ENCODE measurements around the gene TUBGCP5. TPM values are rescaled to one million over a fixed set of nuclear protein-coding genes. Genes with fewer than 3 reads are reported as not detected.

TUBGCP5 gene
- total and polyA plus RNA-seq, 2 donors: 9.3 to 19.7 TPM

DNA sequence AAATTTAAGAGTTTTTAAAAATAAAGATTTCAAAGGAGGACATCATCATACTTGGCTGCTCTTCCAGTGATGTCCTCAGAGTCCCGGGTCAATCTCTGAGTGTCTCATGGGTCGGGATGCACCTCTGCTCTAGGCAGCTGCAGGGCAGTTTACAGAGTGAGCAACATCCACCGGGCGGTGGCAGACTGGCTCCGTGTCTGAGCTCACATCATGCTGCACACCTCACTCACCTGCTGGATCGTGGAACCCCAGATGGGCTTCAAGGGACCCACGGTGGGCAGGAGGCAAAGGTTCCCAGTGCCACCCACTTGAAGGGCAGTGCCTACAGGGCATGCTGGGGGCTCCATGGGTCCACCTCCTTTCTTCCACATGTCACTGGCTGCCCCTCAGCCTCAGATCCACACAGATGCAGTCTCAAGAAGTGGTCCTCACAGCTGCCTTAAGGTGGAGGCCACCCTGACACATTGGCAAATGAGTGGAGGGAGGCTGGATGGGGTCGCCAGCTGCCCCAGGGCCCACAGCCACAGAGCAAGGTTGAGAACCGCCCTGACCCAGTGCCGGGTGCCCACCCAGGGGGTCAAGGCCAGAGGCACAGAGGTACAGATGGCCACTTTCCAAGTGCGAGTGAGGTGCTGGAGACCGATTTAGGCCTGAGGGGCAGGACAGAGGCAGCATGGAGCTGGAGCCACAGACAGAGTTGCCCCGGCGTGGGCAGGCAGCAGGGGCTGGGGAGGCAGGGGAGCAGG lies 84.4 kb downstream of the TUBGCP5 start:
- Histone ChIP-seq H3K9me3 (ENCODE audit: control insufficient read depth in 2 of 2, insufficient read depth in 1 of 2, low read length in 1 of 2) (no peaks in the 10 kb centered on the region), H3K4me3 (ENCODE audit: low read length in 2 of 2) (no peak overlapping the region), H3K4me1 (ENCODE audit: control insufficient read depth in 2 of 2, insufficient read depth in 2 of 2, low read length in 2 of 2) (no peaks in the 10 kb centered on the region), H3K36me3 (ENCODE audit: control insufficient read depth in 2 of 2, insufficient read depth in 2 of 2, low read length in 1 of 2) (no peaks in the 10 kb centered on the region), H3K27me3 (ENCODE audit: control insufficient read depth in 2 of 2, insufficient read depth in 1 of 2, low read length in 1 of 2) (no peaks in the 10 kb centered on the region), H3K27ac (ENCODE audit: low read depth in 1 of 2, low read length in 1 of 2) (no peak overlapping the region)
- WGBS: 96% methylated on average over 14 of the region's 14 CpGs
- DNase-seq (ENCODE audit: low read depth in 6 of 9, low spot score in 9 of 9): no peak

DNA sequence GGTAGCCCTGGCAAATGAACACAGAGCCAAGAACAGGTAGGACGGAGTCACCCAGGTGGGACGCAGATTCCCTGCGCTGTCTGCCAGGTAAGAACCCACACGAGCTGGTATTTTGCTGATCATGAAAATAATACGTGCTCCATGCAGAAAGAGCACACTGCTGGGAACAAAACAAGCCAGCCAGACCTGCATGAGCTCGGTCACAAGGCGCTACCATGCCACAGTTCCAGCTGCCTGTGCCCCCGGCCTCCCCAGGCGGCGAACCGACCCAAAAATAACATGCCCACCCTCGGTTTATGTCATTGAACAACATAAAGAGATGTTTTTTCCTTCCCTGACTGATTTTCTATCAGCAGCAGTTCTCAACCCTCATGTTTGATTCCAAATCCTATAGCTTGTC lies 85.0 kb downstream of the TUBGCP5 start:
- H3K27ac ChIP-seq (ENCODE audit: low read depth in 1 of 2, low read length in 1 of 2): no peak overlapping the region
- H3K9me3 ChIP-seq (ENCODE audit: control insufficient read depth in 2 of 2, insufficient read depth in 1 of 2, low read length in 1 of 2): no peaks in the 10 kb centered on the region
- WGBS: 95% methylated on average over 12 of the region's 12 CpGs
- no peak overlapping the region for H3K4me3 ChIP-seq (ENCODE audit: low read length in 2 of 2)
- H3K4me1 ChIP-seq (ENCODE audit: control insufficient read depth in 2 of 2, insufficient read depth in 2 of 2, low read length in 2 of 2): peaks cover 0 to under 1% of the 10 kb centered on the region in 2 donors
- H3K36me3 ChIP-seq (ENCODE audit: control insufficient read depth in 2 of 2, insufficient read depth in 2 of 2, low read length in 1 of 2): no peaks in the 10 kb centered on the region
- no peak for DNase-seq (ENCODE audit: low read depth in 6 of 9, low spot score in 9 of 9)
- no peaks in the 10 kb centered on the region for H3K27me3 ChIP-seq (ENCODE audit: control insufficient read depth in 2 of 2, insufficient read depth in 1 of 2, low read length in 1 of 2)

DNA sequence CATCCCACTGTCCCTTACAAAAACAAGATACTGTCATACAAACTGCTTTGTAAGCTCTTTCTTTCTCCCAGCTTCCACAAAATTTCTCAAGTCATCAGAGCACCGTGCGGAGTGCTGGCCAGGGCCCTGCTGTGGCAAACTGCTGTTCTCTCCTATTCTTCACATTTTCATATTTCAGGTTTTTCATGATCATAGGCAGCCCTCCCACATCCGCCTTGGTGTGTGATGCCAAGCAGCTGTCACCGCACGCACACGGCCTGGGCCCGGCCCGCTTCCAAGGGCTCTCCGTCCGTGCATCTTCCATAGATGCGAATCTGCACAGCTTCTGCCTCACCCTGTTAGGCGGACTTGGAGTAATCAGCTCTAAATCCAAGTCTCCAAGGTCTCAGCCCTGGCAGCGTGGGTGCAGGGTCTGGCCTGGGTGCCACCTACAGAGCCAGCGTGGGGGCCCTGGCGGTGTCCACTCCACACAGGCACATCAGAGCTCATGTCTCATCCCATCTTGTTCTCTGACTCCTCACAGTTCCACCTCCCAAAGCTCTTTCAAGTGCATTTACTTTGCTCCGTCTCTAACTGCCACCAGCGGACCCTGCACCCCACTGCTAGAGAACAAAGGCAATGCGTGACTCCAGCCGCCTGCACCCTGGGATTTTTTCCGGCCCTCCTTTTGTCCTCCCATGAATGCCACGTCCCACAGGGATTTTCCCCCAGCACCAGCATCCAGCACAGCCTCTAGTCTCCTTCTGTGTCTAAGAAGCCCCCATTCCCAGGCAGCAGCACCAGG lies 86.4 kb downstream of the TUBGCP5 start:
- DNase-seq (ENCODE audit: low read depth in 6 of 9, low spot score in 9 of 9): no peak
- H3K27ac ChIP-seq (ENCODE audit: low read depth in 1 of 2, low read length in 1 of 2): no peak overlapping the region
- no peaks in the 10 kb centered on the region for H3K27me3 ChIP-seq (ENCODE audit: control insufficient read depth in 2 of 2, insufficient read depth in 1 of 2, low read length in 1 of 2)
- H3K36me3 ChIP-seq (ENCODE audit: control insufficient read depth in 2 of 2, insufficient read depth in 2 of 2, low read length in 1 of 2): no peaks in the 10 kb centered on the region
- 90% methylated on average over 21 of the region's 21 CpGs for WGBS
- no peak overlapping the region for H3K4me3 ChIP-seq (ENCODE audit: low read length in 2 of 2)
- peaks cover 0 to 5% of the 10 kb centered on the region in 2 donors for H3K4me1 ChIP-seq (ENCODE audit: control insufficient read depth in 2 of 2, insufficient read depth in 2 of 2, low read length in 2 of 2)
- no peaks in the 10 kb centered on the region for H3K9me3 ChIP-seq (ENCODE audit: control insufficient read depth in 2 of 2, insufficient read depth in 1 of 2, low read length in 1 of 2)

DNA sequence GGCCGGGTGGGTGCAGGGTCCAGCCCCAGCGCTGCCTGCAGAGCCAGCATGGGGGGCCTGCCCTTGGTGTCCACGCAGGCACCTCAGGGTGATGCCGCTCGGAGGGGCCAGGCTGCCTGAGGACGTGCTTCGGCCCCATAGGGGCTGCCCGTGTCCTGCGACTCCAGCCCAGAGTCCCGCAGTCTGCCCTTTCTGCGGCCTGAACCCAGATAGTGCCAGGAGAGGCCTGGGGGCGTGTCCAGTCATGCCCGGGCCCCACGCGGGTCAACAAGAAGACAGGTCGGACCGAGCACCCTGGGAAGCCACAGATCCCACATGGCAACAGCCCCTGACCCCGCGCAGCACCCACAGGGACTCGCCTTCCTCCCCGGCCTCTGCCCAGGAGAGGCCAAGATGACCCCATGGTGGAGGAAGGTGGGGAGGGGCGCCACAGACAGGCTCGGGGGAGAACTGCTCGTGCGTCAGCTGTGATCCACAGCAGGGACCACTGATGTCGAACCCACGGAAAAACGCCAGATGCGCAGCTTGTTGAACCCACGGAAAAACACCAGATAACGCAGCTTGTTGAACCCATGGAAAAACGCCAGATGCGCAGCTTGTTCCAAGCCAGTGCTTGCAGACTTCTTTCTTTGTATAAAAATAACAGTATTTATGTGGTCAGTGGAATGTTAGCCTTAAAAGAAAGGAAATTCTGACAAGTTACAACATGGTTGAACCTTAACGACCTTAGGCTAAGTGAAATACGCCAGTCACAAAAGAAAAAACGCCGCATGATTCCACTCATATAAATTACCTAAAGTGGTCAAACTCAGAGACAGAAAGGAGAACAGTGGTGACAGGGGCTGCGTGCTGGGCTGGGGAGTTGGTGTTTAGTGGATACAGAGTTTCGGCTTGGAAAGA lies 87.7 kb downstream of the TUBGCP5 start:
- H3K36me3 ChIP-seq (ENCODE audit: control insufficient read depth in 2 of 2, insufficient read depth in 2 of 2, low read length in 1 of 2): no peaks in the 10 kb centered on the region
- H3K9me3 ChIP-seq (ENCODE audit: control insufficient read depth in 2 of 2, insufficient read depth in 1 of 2, low read length in 1 of 2): no peaks in the 10 kb centered on the region
- no peak for DNase-seq (ENCODE audit: low read depth in 6 of 9, low spot score in 9 of 9)
- H3K27me3 ChIP-seq (ENCODE audit: control insufficient read depth in 2 of 2, insufficient read depth in 1 of 2, low read length in 1 of 2): no peaks in the 10 kb centered on the region
- peaks cover 0 to 5% of the 10 kb centered on the region in 2 donors for H3K4me1 ChIP-seq (ENCODE audit: control insufficient read depth in 2 of 2, insufficient read depth in 2 of 2, low read length in 2 of 2)
- H3K4me3 ChIP-seq (ENCODE audit: low read length in 2 of 2): no peak overlapping the region
- WGBS: 96% methylated on average over 39 of the region's 39 CpGs
- H3K27ac ChIP-seq (ENCODE audit: low read depth in 1 of 2, low read length in 1 of 2): peak overlapping the region in 1 of 2 donors; percentile 13

DNA sequence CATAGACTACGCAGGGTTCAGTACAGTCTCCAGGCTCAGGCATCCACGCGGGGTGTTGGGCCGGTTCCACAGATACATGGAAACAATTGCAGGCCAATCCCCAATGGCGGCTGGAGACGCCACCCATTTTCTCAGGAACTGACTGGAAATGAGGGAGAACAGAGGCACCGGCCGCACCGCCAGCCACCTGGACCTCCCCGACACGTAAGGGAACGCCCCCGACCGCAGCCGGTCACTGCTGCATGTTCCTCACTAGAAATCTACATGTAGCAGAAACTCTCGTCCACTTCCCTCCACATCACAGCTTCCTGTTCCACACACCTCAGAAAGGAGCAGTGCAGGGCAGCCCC lies 88.4 kb downstream of the TUBGCP5 start:
- Histone ChIP-seq H3K4me1 (ENCODE audit: control insufficient read depth in 2 of 2, insufficient read depth in 2 of 2, low read length in 2 of 2) (peaks cover 0 to 5% of the 10 kb centered on the region in 2 donors), H3K27ac (ENCODE audit: low read depth in 1 of 2, low read length in 1 of 2) (no peak overlapping the region)
- 98% methylated on average over 16 of the region's 16 CpGs for WGBS

DNA sequence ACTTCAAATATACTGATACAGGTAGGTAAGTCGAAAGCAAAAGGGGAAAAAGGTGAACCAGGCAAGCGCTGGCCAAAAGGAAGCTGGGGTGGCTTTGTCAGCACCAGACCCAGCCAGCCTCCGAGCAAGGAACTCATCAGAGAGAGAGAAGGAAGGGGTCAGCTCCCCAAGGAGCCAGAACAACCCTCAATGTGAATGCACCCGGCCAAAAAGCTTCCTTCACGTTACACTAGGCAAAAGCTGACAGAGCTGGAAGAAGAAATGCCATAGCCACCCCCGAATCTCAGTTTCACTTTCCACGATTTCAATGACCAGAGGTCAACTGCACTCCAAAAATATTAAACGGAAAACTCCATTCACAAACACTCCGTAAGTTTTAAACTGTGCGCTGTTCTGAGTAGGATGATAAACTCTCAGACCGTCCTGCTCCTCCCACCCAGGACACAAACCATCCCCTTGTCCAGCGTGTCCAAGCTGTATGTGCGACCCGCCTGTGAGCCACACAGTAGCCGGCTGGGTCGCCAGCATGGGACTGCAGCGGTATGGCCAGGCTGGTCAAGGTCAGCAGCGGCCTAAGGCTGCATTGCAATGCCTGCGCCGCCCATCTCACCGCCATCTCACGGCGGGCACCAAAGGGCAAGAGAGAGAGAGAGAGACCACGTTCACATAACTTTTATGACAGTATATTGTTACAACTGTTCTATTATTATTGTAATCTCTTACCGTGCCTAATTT lies 88.9 kb downstream of the TUBGCP5 start:
- WGBS: 94% methylated on average over 25 of the region's 25 CpGs
- Histone ChIP-seq H3K36me3 (ENCODE audit: control insufficient read depth in 2 of 2, insufficient read depth in 2 of 2, low read length in 1 of 2) (no peaks in the 10 kb centered on the region), H3K9me3 (ENCODE audit: control insufficient read depth in 2 of 2, insufficient read depth in 1 of 2, low read length in 1 of 2) (no peaks in the 10 kb centered on the region), H3K4me3 (ENCODE audit: low read length in 2 of 2) (no peak overlapping the region), H3K27me3 (ENCODE audit: control insufficient read depth in 2 of 2, insufficient read depth in 1 of 2, low read length in 1 of 2) (no peaks in the 10 kb centered on the region), H3K4me1 (ENCODE audit: control insufficient read depth in 2 of 2, insufficient read depth in 2 of 2, low read length in 2 of 2) (peaks cover 0 to 5% of the 10 kb centered on the region in 2 donors), H3K27ac (ENCODE audit: low read depth in 1 of 2, low read length in 1 of 2) (no peak overlapping the region)
- DNase-seq (ENCODE audit: low read depth in 6 of 9, low spot score in 9 of 9): no peak

More for the DNA sequence above, 88.4 kb downstream of the TUBGCP5 start:
- Histone ChIP-seq H3K27me3 (ENCODE audit: control insufficient read depth in 2 of 2, insufficient read depth in 1 of 2, low read length in 1 of 2) (no peaks in the 10 kb centered on the region), H3K4me3 (ENCODE audit: low read length in 2 of 2) (no peak overlapping the region), H3K9me3 (ENCODE audit: control insufficient read depth in 2 of 2, insufficient read depth in 1 of 2, low read length in 1 of 2) (no peaks in the 10 kb centered on the region), H3K36me3 (ENCODE audit: control insufficient read depth in 2 of 2, insufficient read depth in 2 of 2, low read length in 1 of 2) (no peaks in the 10 kb centered on the region)
- DNase-seq (ENCODE audit: low read depth in 6 of 9, low spot score in 9 of 9): no peak

Other genes with a start within 250 kb of the TUBGCP5 start
- 35.7 TPM for gene NIPA2, start 200.9 kb downstream of the TUBGCP5 start, total RNA-seq
- gene NIPA2, start 200.9 kb downstream of the TUBGCP5 start, polyA plus RNA-seq: 22.0 TPM
- 19.6 TPM for gene CYFIP1, start 59.2 kb downstream of the TUBGCP5 start, total RNA-seq
- gene CYFIP1, start 59.2 kb downstream of the TUBGCP5 start, polyA plus RNA-seq: 23.3 TPM
- not detected for gene GOLGA6L1, start 97.3 kb upstream of the TUBGCP5 start, total RNA-seq
- gene GOLGA6L1, start 97.3 kb upstream of the TUBGCP5 start, polyA plus RNA-seq: 0.18 TPM

Measured in thymus (tissue), 11 donors.